BE2C (cell line): ENCODE data around the gene ZNF764.

Source experiments
- DNase-seq: peaks from one replicate; pipeline ENCODE4 v3.0.0-alpha.2; 2020
- H3K27me3 ChIP-seq: fragments of 250-450 bp; sonication (Bioruptor Pico); 2 replicates; pipeline ENCODE4 v1.5.1; 2020; ENCODE audit warnings: mild to moderate bottlenecking
- H3K36me3 ChIP-seq: fragments of 250-450 bp; sonication (Bioruptor Pico); 2 replicates; pipeline ENCODE4 v1.5.1; 2020; ENCODE audit warnings: mild to moderate bottlenecking
- H3K4me1 ChIP-seq: fragments of 250-450 bp; sonication (Bioruptor Pico); 2 replicates; pipeline ENCODE4 v1.5.1; 2020
- H3K4me3 ChIP-seq: 2 replicates; pipeline ENCODE4 v1.5.1; 2011; ENCODE audit warnings: low read depth, low read length
- H3K9me3 ChIP-seq: fragments of 250-450 bp; sonication (Bioruptor Pico); 2 replicates; pipeline ENCODE4 v1.5.1; 2020
- CTCF ChIP-seq: IDR thresholded peaks from 2 replicates; pipeline ENCODE4 v1.5.1; 2012; ENCODE audit warnings: mild to moderate bottlenecking, low read depth, low read length

The ZNF764 gene

GRCh38 chr16:30535106-30535776 lies 22.9 kb downstream of the ZNF764 start:
- Histone ChIP-seq H3K27me3 (no peaks in the 10 kb centered on the region), H3K4me3 (peak overlapping the region; percentile 69), H3K9me3 (no peaks in the 10 kb centered on the region), H3K4me1 (peaks cover 8% of the 10 kb centered on the region; the same call in 1 of the 2 replicates), H3K36me3 (no peaks in the 10 kb centered on the region)
- TF ChIP-seq CTCF = no peak
- DNase-seq = no peak

GRCh38 chr16:30534368-30535105 lies 23.6 kb downstream of the ZNF764 start, which contains the start of gene ZNF747:
TSS of gene ZNF747 (minus strand) at chr16:30534858. CDS start at chr16:30534679, 179 bp downstream.
- H3K27me3 ChIP-seq = no peaks in the 10 kb centered on the region
- no peaks in the 10 kb centered on the region for H3K9me3 ChIP-seq
- H3K36me3 ChIP-seq = no peaks in the 10 kb centered on the region
- peaks cover 8% of the 10 kb centered on the region; the same call in 1 of the 2 replicates for H3K4me1 ChIP-seq
- no peak for TF ChIP-seq CTCF
- H3K4me3 ChIP-seq = peak within 1 kb of the TSS; percentile 69
- DNase-seq = peak; percentile 83

- no peak for DNase-seq
- Histone ChIP-seq H3K4me1 (peaks cover 8% of the 10 kb centered on the region; the same call in 1 of the 2 replicates), H3K27me3 (no peaks in the 10 kb centered on the region), H3K9me3 (no peaks in the 10 kb centered on the region), H3K36me3 (no peaks in the 10 kb centered on the region), H3K4me3 (peak overlapping the region; percentile 69)
- no peak for TF ChIP-seq CTCF
These were observed 24.3 kb downstream of the ZNF764 start for GRCh38 chr16:30533748-30534367.

GRCh38 chr16:30533146-30533522 lies 25.0 kb downstream of the ZNF764 start:
- no peak overlapping the region for H3K4me3 ChIP-seq
- no peaks in the 10 kb centered on the region for H3K9me3 ChIP-seq
- peaks cover 8% of the 10 kb centered on the region; the same call in 1 of the 2 replicates for H3K4me1 ChIP-seq
- no peaks in the 10 kb centered on the region for H3K36me3 ChIP-seq
- no peaks in the 10 kb centered on the region for H3K27me3 ChIP-seq
- DNase-seq = no peak
- no peak for TF ChIP-seq CTCF

- no peak for TF ChIP-seq CTCF
- Histone ChIP-seq H3K9me3 (no peaks in the 10 kb centered on the region), H3K4me1 (peaks cover 11% of the 10 kb centered on the region), H3K27me3 (no peaks in the 10 kb centered on the region), H3K36me3 (no peaks in the 10 kb centered on the region), H3K4me3 (no peak overlapping the region)
- DNase-seq = no peak
These were observed 25.7 kb downstream of the ZNF764 start for GRCh38 chr16:30532285-30533145.
